Skeletal muscle tissue (tissue), 4 donors: ENCODE measurements around the gene LHCGR. TPM values are rescaled to one million over a fixed set of nuclear protein-coding genes. Genes with fewer than 3 reads are reported as not detected.
"Not testable (repeated sequence)": the region's sequence is repeated elsewhere in the genome, so short reads cannot be mapped to it uniquely, and the experiment has no call there.

Source experiments
- H3K27ac ChIP-seq: one replicate; pipeline ENCODE4 v1.7.0; 2013; ENCODE audit warnings: mild to moderate bottlenecking, low read depth, low read length, inconsistent platforms
- H3K27me3 ChIP-seq, 3 donors: one replicate each; pipeline ENCODE4 v1.7.0; 2013; ENCODE audit warnings: low read length in 3 of 3; ENCODE audit not compliant: control insufficient read depth in 3 of 3, insufficient read depth in 3 of 3
- H3K36me3 ChIP-seq, 3 donors: one replicate each; pipeline ENCODE4 v1.7.0; 2013; ENCODE audit warnings: low read length in 3 of 3; ENCODE audit not compliant: control insufficient read depth in 3 of 3, insufficient read depth in 3 of 3
- H3K4me1 ChIP-seq, 3 donors: one replicate each; pipeline ENCODE4 v1.7.0; 2013; ENCODE audit warnings: low read length in 3 of 3, mild to moderate bottlenecking in 3 of 3; ENCODE audit not compliant: control insufficient read depth in 3 of 3, insufficient read depth in 3 of 3
- H3K4me3 ChIP-seq, 3 donors: one replicate each; pipeline ENCODE4 v1.7.0; 2013; ENCODE audit warnings: low read length in 3 of 3
- H3K9ac ChIP-seq, 3 donors: one replicate each; pipeline ENCODE4 v1.7.0; 2013; ENCODE audit warnings: low read length in 3 of 3, mild to moderate bottlenecking in 3 of 3, moderate library complexity in 2 of 3, low read depth in 1 of 3
- H3K9me3 ChIP-seq, 3 donors: one replicate each; pipeline ENCODE4 v1.7.0; 2013; ENCODE audit warnings: low read length in 3 of 3; ENCODE audit not compliant: control insufficient read depth in 3 of 3
- total RNA-seq: library from RNA; depleted of rRNA; stranded (reverse); fragments of >200 nt; gene quantifications from one replicate; pipeline ENCODE4 v1.2.3, GENCODE V29; 2014
- donor health status: Osteomylitis.

LHCGR gene
- total RNA-seq, 1 donor from 2014 or later, result 4.2 TPM

GRCh38 chr2:48714245-48714644 lies 41.3 kb downstream of the LHCGR start:
- no peaks in the 10 kb centered on the region for H3K9me3 ChIP-seq
- H3K4me3 ChIP-seq, result no peak overlapping the region
- H3K9ac ChIP-seq, result no peak overlapping the region
- H3K4me1 ChIP-seq, result peaks cover 0 to 4% (median 0%) of the 10 kb centered on the region in 3 donors
- H3K36me3 ChIP-seq, result no peaks in the 10 kb centered on the region
- no peaks in the 10 kb centered on the region for H3K27me3 ChIP-seq
- H3K27ac ChIP-seq, result no peak overlapping the region

- Histone ChIP-seq H3K9me3 (no peaks in the 10 kb centered on the region), H3K9ac (no peak overlapping the region), H3K36me3 (no peaks in the 10 kb centered on the region), H3K4me1 (peaks cover 0 to 4% (median 0%) of the 10 kb centered on the region in 3 donors), H3K27ac (no peak overlapping the region), H3K27me3 (no peaks in the 10 kb centered on the region), H3K4me3 (no peak overlapping the region)
Observed at GRCh38 chr2:48713647-48714046, 41.9 kb downstream of the LHCGR start.

- H3K9ac ChIP-seq, result no peak overlapping the region
- no peaks in the 10 kb centered on the region for H3K36me3 ChIP-seq
- peaks cover 0 to 4% (median 0%) of the 10 kb centered on the region in 3 donors for H3K4me1 ChIP-seq
- H3K27me3 ChIP-seq, result no peaks in the 10 kb centered on the region
- no peak overlapping the region for H3K4me3 ChIP-seq
- H3K27ac ChIP-seq, result no peak overlapping the region
- no peaks in the 10 kb centered on the region for H3K9me3 ChIP-seq
Observed at GRCh38 chr2:48712151-48712550, 43.4 kb downstream of the LHCGR start.

- Histone ChIP-seq H3K4me3 (no peak overlapping the region), H3K27ac (no peak overlapping the region), H3K9me3 (no peaks in the 10 kb centered on the region), H3K27me3 (no peaks in the 10 kb centered on the region), H3K9ac (no peak overlapping the region), H3K4me1 (peaks cover 0 to 4% (median 0%) of the 10 kb centered on the region in 3 donors), H3K36me3 (no peaks in the 10 kb centered on the region)
Observed at GRCh38 chr2:48711343-48711742, 44.2 kb downstream of the LHCGR start.

DNA sequence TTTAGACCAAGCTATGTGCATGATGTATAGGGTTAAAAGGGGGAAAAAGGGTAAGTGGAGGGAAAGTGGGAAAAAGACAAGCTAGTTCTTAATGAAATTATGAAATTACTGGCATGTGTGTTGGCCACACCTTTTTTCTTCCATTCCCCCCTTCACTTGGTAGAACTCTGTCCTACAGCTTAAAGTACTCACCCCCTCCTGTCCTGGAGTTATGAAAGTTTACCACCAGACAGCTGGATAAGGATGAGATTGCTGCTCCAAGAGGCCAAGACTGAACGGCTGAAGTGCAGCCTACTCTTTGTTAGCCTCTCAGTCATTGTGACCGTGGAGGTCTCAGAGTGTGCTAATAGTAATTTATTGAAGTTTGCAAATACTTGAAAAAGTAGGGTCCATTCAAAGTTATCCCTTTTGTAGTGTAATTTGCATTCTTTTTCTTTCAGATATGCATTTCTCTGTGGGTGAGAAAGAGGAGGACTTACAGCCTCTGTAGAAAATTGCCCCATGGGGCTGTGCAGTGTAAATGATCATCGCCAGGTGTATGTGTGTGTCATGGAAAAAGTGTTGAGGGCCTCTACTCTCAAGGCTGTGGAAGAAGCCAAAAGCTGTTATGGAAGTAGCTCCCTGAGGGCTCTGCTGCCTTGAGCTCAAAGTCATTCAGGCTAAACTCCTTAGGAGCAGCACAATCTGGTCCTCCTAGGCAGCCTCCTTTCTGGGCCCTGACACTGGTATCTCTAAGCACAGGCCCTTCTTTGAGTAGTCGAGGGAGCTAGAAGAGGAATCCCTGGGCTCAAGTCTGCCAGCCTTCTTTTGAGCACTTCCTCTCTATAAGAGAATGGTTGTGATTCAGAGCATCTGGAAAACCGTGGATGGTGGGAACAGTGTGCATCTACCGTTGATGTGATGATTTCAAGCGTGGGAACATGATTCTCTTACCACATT lies 46.2 kb downstream of the LHCGR start:
- H3K4me3 ChIP-seq, result no peak overlapping the region
- no peak overlapping the region for H3K9ac ChIP-seq
- no peaks in the 10 kb centered on the region for H3K9me3 ChIP-seq
- H3K36me3 ChIP-seq, result no peaks in the 10 kb centered on the region
- no peaks in the 10 kb centered on the region for H3K4me1 ChIP-seq
- H3K27me3 ChIP-seq, result no peaks in the 10 kb centered on the region
- H3K27ac ChIP-seq, result no peak overlapping the region

DNA sequence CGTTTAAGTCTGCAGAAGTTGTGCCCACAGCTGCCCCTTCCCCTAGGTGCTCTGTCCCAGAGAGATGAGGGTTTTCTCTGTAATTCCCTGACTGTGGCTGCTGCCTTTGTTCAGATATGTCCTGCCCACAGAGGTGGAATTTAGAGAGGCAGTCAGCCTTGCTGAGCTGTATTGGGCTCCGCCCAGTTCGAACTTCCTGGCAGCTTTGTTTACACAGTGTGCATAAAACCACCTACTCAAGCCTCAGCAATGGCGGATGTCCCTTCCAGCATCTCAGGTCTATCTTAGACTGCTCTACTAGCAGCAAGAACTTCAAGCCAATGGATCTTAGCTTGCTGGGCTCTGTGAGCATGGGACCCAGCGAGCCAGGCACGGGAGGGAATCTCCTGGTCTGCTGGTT lies 48.1 kb downstream of the LHCGR start:
- Histone ChIP-seq H3K9ac (no peak overlapping the region), H3K4me3 (no peak overlapping the region), H3K27me3 (no peaks in the 10 kb centered on the region), H3K4me1 (no peaks in the 10 kb centered on the region), H3K9me3 (no peaks in the 10 kb centered on the region), H3K36me3 (no peaks in the 10 kb centered on the region), H3K27ac (no peak overlapping the region)

- H3K27ac ChIP-seq, H3K4me1 ChIP-seq: not testable (repeated sequence)
Observed at GRCh38 chr2:48703621-48704020, 51.9 kb downstream of the LHCGR start.

GRCh38 chr2:48699348-48699930 lies 56.1 kb downstream of the LHCGR start:
- Histone ChIP-seq H3K9me3 (no peaks in the 10 kb centered on the region), H3K27ac (no peak overlapping the region), H3K27me3 (no peaks in the 10 kb centered on the region), H3K9ac (no peak overlapping the region), H3K4me3 (no peak overlapping the region), H3K4me1 (no peaks in the 10 kb centered on the region), H3K36me3 (no peaks in the 10 kb centered on the region)

More at GRCh38 chr2:48703621-48704020, 51.9 kb downstream of the LHCGR start:
- not testable (repeated sequence) for H3K27me3 ChIP-seq, H3K36me3 ChIP-seq, H3K9me3 ChIP-seq, H3K9ac ChIP-seq, H3K4me3 ChIP-seq

DNA sequence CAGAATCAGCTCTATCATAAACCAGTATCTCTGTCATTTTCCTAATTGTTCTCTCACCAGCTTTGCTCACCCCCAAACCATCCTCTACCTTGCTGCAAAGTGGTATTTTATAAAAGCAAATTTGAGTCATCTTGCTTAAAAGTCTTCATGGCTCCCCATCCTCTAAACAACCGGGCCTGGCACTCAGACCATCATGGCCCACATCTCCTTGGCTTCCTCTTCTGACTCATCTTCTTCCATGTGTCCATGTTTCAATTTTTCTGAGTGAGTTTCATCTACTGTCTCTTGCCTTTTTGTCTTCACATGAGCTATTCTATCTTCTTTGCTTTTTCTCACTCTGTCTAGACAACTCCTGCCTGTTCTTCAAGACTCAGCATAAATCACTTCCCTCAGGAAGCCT lies 58.6 kb downstream of the LHCGR start:
- no peak overlapping the region for H3K27ac ChIP-seq
- H3K9me3 ChIP-seq, result no peaks in the 10 kb centered on the region
- no peaks in the 10 kb centered on the region for H3K27me3 ChIP-seq
- H3K9ac ChIP-seq, result no peak overlapping the region
- H3K4me1 ChIP-seq, result no peaks in the 10 kb centered on the region
- H3K4me3 ChIP-seq, result no peak overlapping the region
- H3K36me3 ChIP-seq, result no peaks in the 10 kb centered on the region

DNA sequence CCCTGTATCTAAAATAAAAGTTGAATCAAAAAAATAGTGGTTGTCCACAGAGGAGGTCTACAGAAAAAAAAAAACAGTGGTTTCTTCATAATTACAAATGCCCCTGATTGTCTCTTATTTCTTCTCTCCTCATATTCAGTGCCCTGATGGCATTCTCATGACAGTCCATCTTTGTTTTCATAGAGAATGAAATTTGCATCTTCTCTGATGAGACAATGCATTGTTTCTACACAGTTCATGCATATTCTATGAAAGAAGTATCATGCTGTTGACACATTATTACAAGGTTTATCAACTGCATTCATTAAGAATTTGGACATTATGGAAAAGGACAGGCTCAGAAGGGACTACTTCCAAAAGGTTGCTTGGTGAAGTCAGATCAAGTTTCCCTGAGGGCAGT lies 59.5 kb downstream of the LHCGR start:
- H3K27me3 ChIP-seq, result no peaks in the 10 kb centered on the region
- H3K36me3 ChIP-seq, result no peaks in the 10 kb centered on the region
- no peaks in the 10 kb centered on the region for H3K4me1 ChIP-seq

More for the DNA sequence above, 59.5 kb downstream of the LHCGR start:
- no peak overlapping the region for H3K27ac ChIP-seq
- no peak overlapping the region for H3K4me3 ChIP-seq
- H3K9ac ChIP-seq, result no peak overlapping the region
- no peaks in the 10 kb centered on the region for H3K9me3 ChIP-seq
